GM21737 (cell line): Measurements from ENCODE around the gene SPARC.
"Not testable (repeated sequence)": the region's sequence is repeated elsewhere in the genome, so short reads cannot be mapped to it uniquely, and the experiment has no call there.

Experiments
- ATAC-seq: cut with Tn5 transposase; IDR thresholded peaks from one replicate; pipeline ENCODE4 v1.9.1; 2021; ENCODE audit warnings: mild to moderate bottlenecking, moderate library complexity; ENCODE audit not compliant: unreplicated experiment

SPARC gene

GRCh38 chr5:151680156-151680505 is 6.6 kb downstream of the SPARC start:
- ATAC-seq = not testable (repeated sequence)

GRCh38 chr5:151679421-151680155 is 7.1 kb downstream of the SPARC start:
- ATAC-seq = no peak

DNA sequence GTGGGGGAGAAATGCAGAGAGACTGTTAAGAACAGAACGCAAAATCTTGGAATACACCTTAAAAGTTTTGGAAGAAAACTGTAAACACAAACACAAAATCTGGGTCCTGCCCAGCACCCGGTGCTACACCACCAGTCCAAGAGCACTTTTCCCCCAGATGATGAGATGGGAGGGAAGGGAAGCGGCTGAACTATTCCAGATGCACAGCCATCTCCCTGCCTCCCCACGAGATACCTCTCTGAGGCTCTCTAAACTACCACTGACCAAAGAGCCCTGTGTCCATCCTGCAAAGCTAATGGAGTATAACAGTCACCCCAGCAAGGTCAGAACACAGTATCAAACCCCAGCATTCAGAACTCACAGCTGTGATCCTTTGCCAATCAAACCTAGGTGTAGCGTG is 8.0 kb downstream of the SPARC start:
- no peak for ATAC-seq

DNA sequence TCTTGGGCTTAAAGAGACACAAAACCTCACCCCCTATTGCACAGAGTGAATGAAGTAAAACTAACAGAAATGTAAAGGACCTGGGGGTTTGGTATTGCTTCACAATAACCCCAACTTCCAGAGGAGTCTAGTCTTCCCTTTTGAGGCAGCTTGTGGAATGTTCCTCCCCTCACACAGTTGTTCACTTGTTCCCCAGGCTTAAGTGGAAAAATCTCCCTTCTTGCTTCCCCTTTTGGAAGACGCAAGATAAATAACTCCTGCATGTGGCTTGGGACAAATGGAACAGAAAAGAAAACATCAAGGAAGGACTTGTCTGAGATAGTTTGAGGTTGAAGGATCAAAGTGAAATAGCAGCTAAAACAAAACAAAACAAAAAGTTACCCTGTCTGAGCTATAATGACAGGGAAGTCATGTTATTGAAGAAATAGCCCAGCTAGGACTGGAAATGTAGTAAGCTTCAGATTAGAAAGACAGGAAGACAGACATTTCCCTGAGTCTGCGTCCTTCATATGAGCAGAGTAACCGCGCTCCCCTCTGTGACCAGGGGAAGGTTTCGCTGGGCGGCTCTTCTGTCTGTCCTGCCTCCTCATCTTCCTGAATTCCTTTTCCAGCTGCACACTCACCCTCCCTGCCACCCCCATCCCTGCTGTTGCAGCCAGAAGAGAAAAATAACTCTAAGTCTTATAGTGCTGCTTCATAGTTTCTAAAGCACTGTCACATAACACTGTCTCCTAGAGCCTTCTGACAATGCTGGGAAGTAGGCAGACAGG is 8.8 kb downstream of the SPARC start:
- ATAC-seq = no peak

DNA sequence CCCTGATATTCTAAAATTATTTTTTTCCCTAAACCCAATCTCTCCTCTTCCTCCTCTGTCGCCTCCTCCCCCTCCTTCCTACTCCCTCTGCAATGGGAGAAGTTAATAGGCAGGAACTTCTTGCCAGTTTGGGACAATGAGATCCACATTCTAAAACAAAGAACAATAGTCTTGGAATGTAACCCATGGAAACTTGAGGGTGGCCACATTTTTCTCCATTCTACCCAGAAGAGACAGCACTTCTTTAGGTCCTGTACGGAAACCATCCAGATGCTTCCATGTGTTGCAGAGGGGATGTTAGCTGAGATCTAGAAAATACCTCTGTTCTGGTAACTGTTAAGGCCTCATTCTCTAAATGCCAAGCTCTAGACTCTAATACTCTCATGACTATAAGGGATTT is 10.0 kb downstream of the SPARC start:
- ATAC-seq = no peak

DNA sequence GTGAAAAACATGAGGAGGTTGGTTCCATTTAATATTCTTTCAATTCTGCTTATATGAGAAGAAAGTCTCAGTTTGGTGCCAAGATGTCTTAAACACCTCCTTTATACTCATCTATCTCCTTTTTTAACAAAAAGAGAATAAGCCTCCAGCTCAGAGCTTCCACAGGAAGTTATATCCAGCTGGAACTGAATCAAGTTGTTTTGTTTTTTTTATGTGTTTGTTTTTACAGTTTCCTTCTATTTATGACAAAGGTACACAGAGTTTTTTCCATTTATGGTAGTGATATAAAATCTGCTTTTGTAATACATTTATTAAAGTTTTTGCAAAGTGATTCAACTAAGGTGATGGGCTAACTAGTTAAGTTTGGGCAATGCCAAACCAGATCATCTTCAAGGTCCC is 10.4 kb downstream of the SPARC start:
- no peak for ATAC-seq

- ATAC-seq = peak; percentile 56
Observed at GRCh38 chr5:151675611-151676313, 11.0 kb downstream of the SPARC start.

DNA sequence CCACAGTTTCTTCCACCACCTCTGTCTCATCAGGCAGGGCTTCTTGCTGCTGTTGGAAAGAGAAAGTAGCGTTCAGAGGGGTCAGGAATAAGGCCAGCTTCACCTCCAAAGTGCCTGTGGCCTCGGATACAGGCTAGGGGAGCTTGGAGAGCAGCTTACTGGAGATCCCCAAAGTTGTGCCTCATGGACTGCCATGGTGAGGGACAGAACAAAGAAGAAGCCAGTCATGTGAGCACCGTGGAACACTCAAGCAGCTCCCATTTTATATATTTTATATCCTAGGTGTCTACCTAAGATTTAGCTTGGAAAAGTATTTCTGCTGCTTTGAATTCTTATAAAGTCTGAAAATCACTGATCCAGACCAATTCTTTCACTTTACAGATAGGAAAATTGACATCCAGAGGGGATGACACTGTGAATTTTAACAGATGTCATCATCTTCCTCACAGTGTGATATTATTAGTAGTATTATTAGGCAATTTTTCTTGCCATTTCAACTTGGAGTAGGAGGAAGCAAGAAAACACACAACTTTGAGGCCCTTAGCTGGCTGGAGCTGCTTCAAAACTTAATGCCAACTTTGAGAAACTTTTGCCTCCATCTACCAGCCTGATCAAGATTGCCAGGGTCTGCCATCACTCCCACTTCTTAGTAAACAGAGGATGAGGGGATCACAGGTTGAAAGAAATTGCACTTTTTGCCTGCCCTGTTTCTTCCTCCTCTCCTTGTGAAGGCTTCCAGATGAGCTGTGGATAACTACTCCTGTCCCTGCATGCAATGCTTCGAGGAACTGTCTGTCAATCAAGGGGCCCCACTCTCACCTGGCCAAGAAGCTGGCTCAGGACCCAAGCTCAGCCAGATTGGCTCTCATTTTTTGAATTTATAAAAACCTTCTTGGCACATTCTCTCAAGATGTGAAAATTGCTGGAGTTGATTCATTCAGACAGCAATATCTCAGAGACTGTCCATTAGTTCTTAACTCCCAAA is 11.8 kb downstream of the SPARC start:
- ATAC-seq = no peak

- no peak for ATAC-seq
Observed at GRCh38 chr5:151673421-151673820, 13.3 kb downstream of the SPARC start.

DNA sequence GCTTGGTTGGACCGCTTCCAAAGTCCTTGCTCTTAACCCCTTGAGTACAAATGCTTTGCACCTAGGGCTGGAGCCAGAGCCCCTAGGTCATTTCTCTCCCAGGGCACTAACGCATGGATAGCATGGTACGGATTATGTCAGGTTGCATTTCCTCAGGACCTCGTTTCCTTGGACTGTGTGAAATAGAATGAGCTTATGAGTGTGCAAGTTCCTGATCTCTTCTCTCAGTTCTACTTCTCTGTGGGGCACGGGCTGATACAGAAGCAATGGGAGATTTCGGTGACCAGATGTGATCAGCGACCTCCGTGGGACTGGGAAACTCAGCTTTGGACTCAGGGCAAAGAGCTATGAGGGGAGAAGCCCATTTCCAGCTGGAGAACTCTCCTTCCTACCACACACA is 14.2 kb downstream of the SPARC start:
- no peak for ATAC-seq

DNA sequence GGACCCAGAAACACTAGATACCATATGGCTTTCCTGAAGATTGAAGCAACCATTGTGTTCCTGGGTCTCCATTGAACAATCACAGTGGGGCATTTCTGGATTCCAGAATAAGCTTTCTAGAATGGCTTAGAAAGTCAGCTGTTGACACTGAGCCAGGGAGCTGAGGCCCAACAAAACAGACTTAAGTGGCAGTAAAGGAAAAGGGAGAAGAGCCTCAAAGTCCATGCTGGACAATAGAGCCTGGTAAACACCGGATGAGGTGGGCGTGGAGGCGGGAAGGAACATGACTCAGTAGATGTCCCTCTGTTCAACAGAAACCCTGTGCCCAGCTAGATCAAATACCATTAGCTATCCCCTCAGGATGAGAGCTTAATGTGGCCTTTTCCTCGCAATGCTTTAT is 14.8 kb downstream of the SPARC start:
- ATAC-seq = no peak

- no peak for ATAC-seq
Observed at GRCh38 chr5:151670953-151671636, 15.6 kb downstream of the SPARC start.

GRCh38 chr5:151670083-151670686 is 16.5 kb downstream of the SPARC start:
- ATAC-seq = no peak

- ATAC-seq = no peak
Observed at GRCh38 chr5:151667083-151667482, 19.6 kb downstream of the SPARC start.

- no peak for ATAC-seq
Observed at GRCh38 chr5:151665613-151666012, 21.1 kb downstream of the SPARC start.

GRCh38 chr5:151664694-151665585 is 21.8 kb downstream of the SPARC start:
- ATAC-seq = no peak

DNA sequence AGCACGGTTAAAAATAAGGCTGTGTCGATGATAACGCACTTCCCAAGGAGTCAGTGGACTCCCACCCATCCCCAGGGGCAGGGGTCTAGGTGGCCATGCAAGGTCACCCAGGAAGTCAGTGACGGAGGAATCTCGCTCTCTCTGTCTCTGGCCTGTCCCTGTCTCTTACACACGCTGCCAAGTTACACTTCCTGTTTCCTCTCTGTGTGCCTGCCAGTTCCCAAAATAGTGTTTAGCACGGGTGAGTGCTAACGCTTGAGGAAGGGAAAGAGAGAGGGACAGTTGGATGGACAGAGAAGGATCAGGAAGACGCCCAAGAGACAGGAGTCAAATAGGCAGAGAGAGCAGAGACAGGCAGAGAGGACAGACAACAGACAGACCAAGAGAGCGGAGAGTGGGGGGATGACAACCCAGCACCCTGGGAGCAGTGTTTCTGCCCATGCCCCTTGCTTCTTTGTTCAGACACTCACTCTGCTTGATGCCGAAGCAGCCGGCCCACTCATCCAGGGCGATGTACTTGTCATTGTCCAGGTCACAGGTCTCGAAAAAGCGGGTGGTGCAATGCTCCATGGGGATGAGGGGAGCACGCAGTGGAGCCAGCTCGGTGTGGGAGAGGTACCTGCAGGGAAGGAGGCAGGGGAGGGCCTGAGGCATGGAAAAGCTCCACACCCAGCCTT is 23.0 kb downstream of the SPARC start:
- no peak for ATAC-seq

- ATAC-seq = peak; percentile 38
Observed at GRCh38 chr5:151662805-151663204, 23.9 kb downstream of the SPARC start.
